Activated CD4-positive, alpha-beta T cell treated with anti-CD3 and anti-CD28 coated beads, Interleukin-10, Interleukin-2, amounts not matched to agents 100 ng/mL and 50 ng/mL, durations not matched to agents 16 hours and 8 hours (primary cell): ENCODE data around the gene TMOD4.
A peak's percentile ranks its signal among the peaks of the same experiment; 100 is the strongest.

Experiments used
- DNase-seq: peaks from one replicate; pipeline ENCODE4 v3.0.0-alpha.2; 2020

Gene TMOD4

GRCh38 chr1:151175041-151175741, 590 bp downstream of the TMOD4 start:
- DNase-seq, result no peak

- no peak for DNase-seq
Measured at GRCh38 chr1:151171190-151171589, 4.6 kb downstream of the TMOD4 start.

- no peak for DNase-seq
Measured at GRCh38 chr1:151167116-151167515, 8.7 kb downstream of the TMOD4 start.

GRCh38 chr1:151166505-151166956, 9.2 kb downstream of the TMOD4 start:
- no peak for DNase-seq

DNA sequence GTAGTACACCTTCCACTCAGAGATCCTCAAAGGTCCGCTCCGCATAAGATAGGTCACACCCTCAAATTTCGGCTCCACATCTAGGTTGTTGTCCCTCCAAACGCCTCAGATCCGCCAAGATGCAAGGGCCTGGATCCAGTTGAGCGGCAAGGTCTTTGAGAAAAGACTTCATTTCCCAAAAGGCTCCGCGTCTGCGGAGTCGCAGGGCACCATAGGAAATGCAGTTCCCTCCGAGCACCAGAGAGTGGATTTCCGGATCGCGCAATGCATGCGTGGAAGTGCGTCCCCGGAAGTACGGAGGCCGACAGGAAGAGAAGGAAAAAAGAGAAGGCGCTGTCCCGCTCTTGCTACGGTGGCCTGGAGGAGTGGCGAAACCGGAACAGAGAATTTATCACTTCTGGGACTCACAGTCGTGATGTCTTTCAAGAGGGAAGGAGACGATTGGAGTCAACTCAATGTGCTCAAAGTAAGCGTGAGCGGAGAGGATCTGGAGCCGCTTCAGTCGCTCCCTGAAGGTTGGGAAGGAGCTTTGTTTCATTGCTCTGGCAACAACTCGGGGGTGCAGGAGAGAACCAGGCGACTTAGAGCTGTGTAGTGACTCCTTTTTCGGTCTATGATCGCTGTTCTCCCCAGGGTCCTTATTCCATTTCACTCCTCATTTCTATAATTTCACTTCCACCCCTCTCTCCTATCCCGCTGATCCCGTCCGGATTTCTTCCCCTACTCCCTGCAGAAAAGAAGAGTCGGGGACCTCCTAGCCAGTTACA, 9.9 kb downstream of the TMOD4 start, which contains the start of the genes LYSMD1 and SCNM1:
TSS of gene LYSMD1 (minus strand) at position 165 of the 767 bp plus-strand sequence. CDS start 644 bp downstream, outside the sequence.
TSS of gene SCNM1 (plus strand) at position 407 of the 767 bp plus-strand sequence. CDS start at position 416, 9 bp downstream.
- DNase-seq, result peak; percentile 98

- no peak for DNase-seq
Measured at GRCh38 chr1:151165281-151165737, 10.5 kb downstream of the TMOD4 start.

- no peak for DNase-seq
Measured at GRCh38 chr1:151164732-151165280, 11.0 kb downstream of the TMOD4 start.

DNA sequence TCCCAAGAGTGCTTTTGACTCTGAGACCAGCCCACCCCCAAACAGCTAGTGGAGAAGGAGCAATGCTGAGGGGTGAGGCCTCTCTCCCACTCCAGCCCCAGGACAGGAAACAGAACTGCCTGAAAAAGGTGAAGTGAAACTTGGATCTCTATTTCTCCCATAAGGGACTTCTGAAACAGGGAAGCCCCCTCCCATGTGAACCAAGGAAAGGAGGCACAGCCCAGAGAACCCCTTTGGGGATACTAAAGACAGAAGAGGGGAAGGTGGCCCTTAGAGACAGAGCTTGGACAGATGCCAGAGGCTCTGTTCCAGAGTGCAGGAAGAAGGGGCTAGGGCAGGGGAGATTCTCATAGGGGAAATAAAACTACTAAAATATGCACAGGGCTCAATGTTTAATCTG, 16.4 kb downstream of the TMOD4 start:
- DNase-seq, result no peak

DNA sequence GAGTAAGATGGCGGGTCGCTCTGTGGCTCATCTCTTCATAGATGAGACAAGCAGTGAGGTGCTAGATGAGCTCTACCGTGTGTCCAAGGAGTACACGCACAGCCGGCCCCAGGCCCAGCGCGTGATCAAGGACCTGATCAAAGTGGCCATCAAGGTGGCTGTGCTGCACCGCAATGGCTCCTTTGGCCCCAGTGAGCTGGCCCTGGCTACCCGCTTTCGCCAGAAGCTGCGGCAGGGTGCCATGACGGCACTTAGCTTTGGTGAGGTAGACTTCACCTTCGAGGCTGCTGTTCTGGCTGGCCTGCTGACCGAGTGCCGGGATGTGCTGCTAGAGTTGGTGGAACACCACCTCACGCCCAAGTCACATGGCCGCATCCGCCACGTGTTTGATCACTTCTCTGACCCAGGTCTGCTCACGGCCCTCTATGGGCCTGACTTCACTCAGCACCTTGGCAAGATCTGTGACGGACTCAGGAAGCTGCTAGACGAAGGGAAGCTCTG, 17.0 kb downstream of the TMOD4 start:
- no peak for DNase-seq

DNA sequence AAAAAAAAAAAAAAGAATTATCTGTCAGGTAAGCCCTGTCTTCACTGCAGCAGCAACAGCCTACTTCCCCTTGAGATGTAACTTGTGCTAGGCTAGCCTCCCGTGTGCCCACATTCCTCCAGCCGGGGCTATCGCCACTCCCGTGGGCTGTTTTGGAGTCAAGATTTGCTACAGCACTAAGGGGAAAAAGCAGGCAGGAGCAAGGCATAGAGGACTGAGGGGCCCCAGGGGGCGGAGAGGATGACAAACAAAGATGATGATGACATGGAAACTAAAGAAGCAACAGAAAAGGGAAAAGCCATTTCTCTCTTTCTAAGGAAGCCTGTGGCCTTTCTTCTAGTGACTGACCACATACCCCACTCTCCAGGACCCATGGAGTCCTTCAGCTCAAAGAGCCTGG, 17.5 kb downstream of the TMOD4 start:
- DNase-seq, result peak; percentile 27

GRCh38 chr1:151157067-151157531, 18.7 kb downstream of the TMOD4 start:
- peak; percentile 80 for DNase-seq

DNA sequence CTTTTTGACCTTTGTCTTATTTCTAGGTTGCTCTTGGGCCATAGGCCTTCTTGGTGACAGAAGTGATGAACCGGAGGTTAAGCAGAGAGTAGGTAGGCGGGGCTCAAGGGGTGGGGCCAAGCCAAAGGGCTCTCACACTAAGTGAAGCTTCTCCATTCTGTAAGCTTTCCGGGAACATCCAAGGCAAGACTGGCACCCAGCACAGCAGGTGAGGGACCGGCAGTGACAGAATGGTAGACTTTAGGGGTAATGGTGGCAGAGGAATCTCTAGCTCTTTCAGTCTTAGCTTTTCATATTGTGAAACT, 19.3 kb downstream of the TMOD4 start, which contains the start of gene TNFAIP8L2:
TSS of gene TNFAIP8L2 (plus strand) at position 135 of the 305 bp plus-strand sequence. CDS start 2,049 bp downstream, outside the sequence.
- peak; percentile 84 for DNase-seq

- DNase-seq, result no peak
Measured at GRCh38 chr1:151147665-151148064, 28.1 kb downstream of the TMOD4 start.

- DNase-seq, result no peak
Measured at GRCh38 chr1:151147132-151147503, 28.7 kb downstream of the TMOD4 start.

DNA sequence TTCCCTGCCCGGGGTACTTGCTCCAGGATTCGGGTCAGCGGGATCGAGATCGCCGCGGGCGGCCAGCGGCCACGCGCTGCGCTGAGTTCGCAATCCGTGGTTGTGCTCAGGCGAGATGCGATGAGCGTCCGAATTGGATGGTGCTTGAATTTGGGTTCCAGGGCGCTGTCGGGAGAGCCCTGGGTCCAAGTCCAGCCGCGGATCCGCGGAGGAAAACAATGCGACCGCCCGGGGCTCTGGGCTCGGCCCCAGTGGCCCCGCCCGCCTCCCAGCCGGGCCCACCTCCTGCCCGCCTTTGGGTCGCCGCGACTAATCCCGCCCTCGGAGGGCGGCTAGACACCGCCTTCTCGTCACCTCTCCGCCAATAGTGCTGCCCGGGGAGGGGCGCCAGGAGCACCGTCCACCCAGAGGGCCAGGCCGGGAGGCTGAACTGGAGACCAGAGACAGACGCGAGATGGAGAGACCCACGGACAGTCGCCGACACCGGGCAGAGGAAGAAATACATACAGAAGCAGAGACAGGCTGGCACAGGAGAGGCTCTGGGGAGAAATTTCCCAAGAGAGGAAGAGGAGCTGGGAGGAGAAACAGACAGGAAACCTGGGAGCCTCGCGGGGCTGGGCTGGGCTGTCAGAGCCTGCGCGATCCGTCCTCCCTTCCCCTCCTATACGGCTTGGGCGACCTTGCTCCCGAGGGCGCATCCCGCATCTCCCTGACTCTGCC, 29.2 kb downstream of the TMOD4 start, which contains the start of gene SEMA6C:
TSS of gene SEMA6C (minus strand) at position 220 of the 720 bp plus-strand sequence. CDS start 4,010 bp downstream, outside the sequence.
- peak; percentile 92 for DNase-seq

DNA sequence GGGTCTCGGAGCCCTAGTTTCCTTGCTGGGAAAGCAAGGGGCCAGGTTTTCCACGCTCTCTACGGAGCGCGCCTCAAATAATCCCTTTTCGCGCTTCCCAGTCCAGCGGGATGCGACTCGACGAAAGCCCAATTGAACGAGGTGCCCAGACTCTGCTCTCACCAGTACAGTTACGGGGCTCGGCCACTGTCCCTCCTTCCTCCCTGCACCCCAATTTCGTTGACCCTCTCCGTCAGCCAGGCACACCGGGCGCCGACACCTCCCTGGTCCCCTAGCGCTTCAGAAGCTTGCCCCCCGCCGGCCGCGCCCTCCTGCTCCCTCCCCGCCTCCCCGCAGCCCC, 29.7 kb downstream of the TMOD4 start:
- DNase-seq, result no peak

GRCh38 chr1:151145304-151146071, 30.3 kb downstream of the TMOD4 start:
- DNase-seq, result no peak

- no peak for DNase-seq
Measured at GRCh38 chr1:151144474-151145303, 31.1 kb downstream of the TMOD4 start.

DNA sequence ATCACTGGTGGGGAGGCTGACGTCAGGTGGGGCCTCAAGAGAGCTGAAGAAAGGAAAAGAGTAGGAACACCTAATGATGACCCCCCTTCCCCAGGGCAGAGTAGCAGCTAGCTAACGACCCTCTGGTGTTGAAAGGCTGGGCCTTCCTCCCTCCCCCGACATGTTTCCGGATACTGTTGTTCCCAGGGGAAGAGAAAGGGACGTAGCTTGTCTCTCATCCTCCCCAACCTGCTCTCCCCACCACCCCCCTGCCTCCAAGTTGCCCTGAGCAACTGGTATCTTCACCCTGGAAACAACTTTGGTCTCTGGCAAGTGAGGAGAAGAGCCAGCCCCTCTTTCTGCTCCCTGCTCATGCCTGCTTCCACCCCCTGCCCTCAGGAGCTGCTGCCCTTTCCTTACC, 31.8 kb downstream of the TMOD4 start:
- no peak for DNase-seq

DNA sequence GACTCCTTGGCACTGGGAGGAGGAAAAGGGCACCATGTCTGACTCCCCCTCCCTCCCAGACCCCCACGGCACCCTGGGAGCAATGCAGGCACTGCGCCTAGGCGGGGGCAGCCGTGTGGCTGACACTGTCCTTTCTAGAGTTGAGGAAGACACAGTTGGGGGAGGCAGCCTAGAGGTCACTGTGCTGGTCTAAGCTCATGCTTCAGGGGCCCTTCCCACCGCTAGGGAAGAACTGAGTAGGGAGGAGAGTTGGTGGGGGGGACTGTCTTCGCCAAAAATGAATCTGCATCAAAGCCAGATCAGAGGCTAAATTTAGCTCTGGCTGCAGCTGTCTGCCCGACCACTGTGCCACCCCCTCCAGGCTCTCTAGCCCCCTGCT, 32.7 kb downstream of the TMOD4 start:
- DNase-seq, result no peak
